Fibroblast of lung (primary cell): ENCODE data around the gene RAP2C. TPM values are rescaled to one million over a fixed set of nuclear protein-coding genes. Genes with fewer than 3 reads are reported as not detected.

Source experiments
- DNase-seq, 2 donors: peaks; one replicate each; pipeline versions ENCODE4 v3.0.0 to v3.0.0-alpha.2; 2010; ENCODE audit warnings: low read depth in 2 of 2
- H2AFZ ChIP-seq: 2 replicates; pipeline ENCODE4 v1.5.1; 2012; ENCODE audit warnings: low read length, control low read depth, inconsistent platforms
- H3K27ac ChIP-seq: 2 replicates; pipeline ENCODE4 v1.5.1; 2011; ENCODE audit warnings: low read length, control low read depth; ENCODE audit not compliant: insufficient read depth
- H3K27me3 ChIP-seq: 2 replicates; pipeline ENCODE4 v1.5.1; 2011; ENCODE audit warnings: mild to moderate bottlenecking, low read length; ENCODE audit not compliant: control insufficient read depth, insufficient read depth
- H3K36me3 ChIP-seq: 2 replicates; pipeline ENCODE4 v1.5.1; 2011; ENCODE audit warnings: low read length; ENCODE audit not compliant: control insufficient read depth, insufficient read depth
- H3K4me1 ChIP-seq: 2 replicates; pipeline ENCODE4 v1.5.1; 2011; ENCODE audit warnings: low read length; ENCODE audit not compliant: control insufficient read depth, insufficient read depth; ENCODE audit errors: extremely low read depth
- H3K4me2 ChIP-seq: 2 replicates; pipeline ENCODE4 v1.5.1; 2011; ENCODE audit warnings: low read length, control low read depth; ENCODE audit not compliant: insufficient read depth; ENCODE audit errors: extremely low read depth
- H3K4me3 ChIP-seq, 4 experiments: fragments of 200-600 bp in 1 of 4; sonication (generic) in 1 of 4; replicated peaks in 1 of 4; 2 replicates each; pipeline ENCODE4 v1.5.1; 2011 to 2016; ENCODE audit warnings: low read length in 4 of 4, low read depth in 3 of 4, mild to moderate bottlenecking in 3 of 4, control low read depth in 2 of 4, inconsistent platforms in 1 of 4, mixed read lengths in 1 of 4; ENCODE audit not compliant: insufficient read depth in 1 of 4; ENCODE audit errors: control extremely low read depth in 1 of 4
- H3K79me2 ChIP-seq: 2 replicates; pipeline ENCODE4 v1.5.1; 2012; ENCODE audit warnings: mild to moderate bottlenecking, low read length, inconsistent platforms; ENCODE audit not compliant: control insufficient read depth, insufficient read depth
- H3K9ac ChIP-seq: 2 replicates; pipeline ENCODE4 v1.5.1; 2011; ENCODE audit warnings: mild to moderate bottlenecking, low read length, control low read depth; ENCODE audit not compliant: insufficient read depth
- H3K9me3 ChIP-seq: 2 replicates; pipeline ENCODE4 v1.5.1; 2012; ENCODE audit warnings: low read depth, low read length; ENCODE audit not compliant: control insufficient read depth, insufficient read depth
- H4K20me1 ChIP-seq: 2 replicates; pipeline ENCODE4 v1.5.1; 2011; ENCODE audit warnings: low read length; ENCODE audit not compliant: control insufficient read depth, insufficient read depth; ENCODE audit errors: extremely low read depth
- CTCF ChIP-seq, 2 donors: IDR thresholded peaks in 1 of 2; conservative IDR thresholded peaks in 1 of 2; 1 replicate in 1 of 2; 2 replicates in 1 of 2; pipeline ENCODE4 v1.5.1; 2011 to 2012; ENCODE audit warnings: low read length in 2 of 2, control low read depth in 1 of 2, inconsistent platforms in 1 of 2, low read depth in 1 of 2, mild to moderate bottlenecking in 1 of 2
- EZH2 ChIP-seq: IDR thresholded peaks from 2 replicates; pipeline ENCODE4 v1.5.1; 2012; ENCODE audit warnings: low read length, control low read depth, mild to moderate bottlenecking; ENCODE audit errors: missing control alignments
- polyA plus RNA-seq, 2 donors: library from polyadenylated mRNA; depleted of rRNA in 1 of 2; stranded (reverse) in 1 of 2; unstranded in 1 of 2; fragments of >200 nt; gene quantifications; 2 replicates each; pipeline ENCODE4 v1.2.1, GENCODE V29; 2011 to 2012; ENCODE audit warnings: missing spikeins in 1 of 2
- total RNA-seq: library from RNA; depleted of rRNA; stranded (reverse); fragments of >200 nt; gene quantifications from 2 replicates; pipeline ENCODE4 v1.2.1, GENCODE V29; 2014

RAP2C gene
- total and polyA plus RNA-seq, 2 donors (not counting 1 experiment from before 2014, with no cell fraction given), result 18.5 to 24.4 TPM

- H3K4me2 ChIP-seq, result no peak overlapping the region
- H4K20me1 ChIP-seq, result no peaks in the 10 kb centered on the region
- H3K27ac ChIP-seq, result no peak overlapping the region
- H3K36me3 ChIP-seq, result no peaks in the 10 kb centered on the region
- H3K4me1 ChIP-seq, result no peaks in the 10 kb centered on the region
- no peaks in the 10 kb centered on the region for H3K9me3 ChIP-seq
- no peak overlapping the region for H3K9ac ChIP-seq
- DNase-seq, result no peak
- H3K79me2 ChIP-seq, result no peaks in the 10 kb centered on the region
- H2AFZ ChIP-seq, result no peak overlapping the region
- H3K4me3 ChIP-seq, result no peak overlapping the region
- TF ChIP-seq EZH2, result no peak
- no peak for TF ChIP-seq CTCF (conservative IDR thresholded peaks at IDR 0.05 in 1 of 2, IDR thresholded peaks at IDR 0.05 in 1 of 2; ENCODE audit: low read depth in 1 of 2, low read length in 2 of 2)
- H3K27me3 ChIP-seq, result no peaks in the 10 kb centered on the region
Measured at GRCh38 chrX:132191938-132192337, 27.3 kb downstream of the RAP2C start.

GRCh38 chrX:132188175-132188574 lies 31.1 kb downstream of the RAP2C start:
- Histone ChIP-seq H3K27me3 (no peaks in the 10 kb centered on the region), H3K4me2 (no peak overlapping the region), H3K9me3 (no peaks in the 10 kb centered on the region), H4K20me1 (no peaks in the 10 kb centered on the region), H3K9ac (no peak overlapping the region), H2AFZ (no peak overlapping the region), H3K27ac (no peak overlapping the region), H3K36me3 (no peaks in the 10 kb centered on the region), H3K4me3 (no peak overlapping the region), H3K4me1 (no peaks in the 10 kb centered on the region), H3K79me2 (no peaks in the 10 kb centered on the region)
- no peak for DNase-seq
- TF ChIP-seq CTCF (conservative IDR thresholded peaks at IDR 0.05 in 1 of 2, IDR thresholded peaks at IDR 0.05 in 1 of 2; ENCODE audit: low read depth in 1 of 2, low read length in 2 of 2) (no peak), EZH2 (no peak)

GRCh38 chrX:132187451-132187850 lies 31.8 kb downstream of the RAP2C start:
- no peak overlapping the region for H2AFZ ChIP-seq

More at GRCh38 chrX:132187451-132187850, 31.8 kb downstream of the RAP2C start:
- Histone ChIP-seq H3K4me1 (no peaks in the 10 kb centered on the region), H4K20me1 (no peaks in the 10 kb centered on the region), H3K27ac (no peak overlapping the region), H3K4me3 (no peak overlapping the region), H3K79me2 (no peaks in the 10 kb centered on the region), H3K36me3 (no peaks in the 10 kb centered on the region), H3K9me3 (no peaks in the 10 kb centered on the region), H3K27me3 (no peaks in the 10 kb centered on the region), H3K4me2 (no peak overlapping the region), H3K9ac (no peak overlapping the region)
- no peak for DNase-seq
- TF ChIP-seq EZH2 (no peak), CTCF (conservative IDR thresholded peaks at IDR 0.05 in 1 of 2, IDR thresholded peaks at IDR 0.05 in 1 of 2; ENCODE audit: low read depth in 1 of 2, low read length in 2 of 2) (no peak)
